Brain pericyte (primary cell): Measurements from ENCODE around the gene KCNK16.

Experiments
- DNase-seq: peaks from one replicate; pipeline ENCODE4 v3.0.0-alpha.2; 2012; ENCODE audit warnings: low read depth, low spot score

Gene KCNK16

GRCh38 chr6:39322306-39322850, at the start of gene KCNK16:
Gene KCNK16, minus strand, starts transcription at chr6:39322702. Its CDS starts 162 bp downstream, at chr6:39322540.
- no peak for DNase-seq

GRCh38 chr6:39370390-39370789, 47.9 kb upstream of the KCNK16 start:
- DNase-seq, result no peak

GRCh38 chr6:39369987-39370386, 47.5 kb upstream of the KCNK16 start:
- no peak for DNase-seq

GRCh38 chr6:39367700-39368099, 45.2 kb upstream of the KCNK16 start:
- no peak for DNase-seq

GRCh38 chr6:39366931-39367618, 44.6 kb upstream of the KCNK16 start:
- DNase-seq, result no peak

- no peak for DNase-seq
These were observed 43.0 kb upstream of the KCNK16 start for GRCh38 chr6:39365281-39366074.

GRCh38 chr6:39363280-39363679, 40.8 kb upstream of the KCNK16 start:
- DNase-seq, result no peak

- no peak for DNase-seq
These were observed 40.0 kb upstream of the KCNK16 start for GRCh38 chr6:39362487-39362865.

GRCh38 chr6:39361657-39362486, 39.4 kb upstream of the KCNK16 start:
- DNase-seq, result no peak

GRCh38 chr6:39360378-39360777, 37.9 kb upstream of the KCNK16 start:
- no peak for DNase-seq

GRCh38 chr6:39357998-39358686, 35.6 kb upstream of the KCNK16 start:
- peak; percentile 38 for DNase-seq

GRCh38 chr6:39353698-39354315, 31.3 kb upstream of the KCNK16 start:
- DNase-seq, result no peak

GRCh38 chr6:39350723-39351505, 28.4 kb upstream of the KCNK16 start:
- DNase-seq, result no peak

- DNase-seq, result no peak
These were observed 26.2 kb upstream of the KCNK16 start for GRCh38 chr6:39348740-39349139.

GRCh38 chr6:39347906-39348585, 25.5 kb upstream of the KCNK16 start:
- DNase-seq, result no peak

GRCh38 chr6:39347206-39347605, 24.7 kb upstream of the KCNK16 start:
- DNase-seq, result no peak

GRCh38 chr6:39344821-39345280, 22.3 kb upstream of the KCNK16 start:
- no peak for DNase-seq

- DNase-seq, result no peak
These were observed 20.9 kb upstream of the KCNK16 start for GRCh38 chr6:39343396-39343870.

- no peak for DNase-seq
These were observed 20.3 kb upstream of the KCNK16 start for GRCh38 chr6:39342692-39343395.
